H7 (cell line): ENCODE data around the gene DCLRE1A. TPM values are rescaled to one million over a fixed set of nuclear protein-coding genes. Genes with fewer than 3 reads are reported as not detected.

Experiments used
- DNase-seq: peaks from one replicate; pipeline ENCODE4 v3.0.0; 2012
- H3K27me3 ChIP-seq: 2 replicates; pipeline ENCODE4 v1.6.0; 2011; ENCODE audit warnings: mild to moderate bottlenecking, low read length; ENCODE audit not compliant: control insufficient read depth, insufficient read depth
- H3K36me3 ChIP-seq: replicated peaks from 2 replicates; pipeline ENCODE4 v1.5.1; 2011; ENCODE audit warnings: low read length; ENCODE audit not compliant: control insufficient read depth, insufficient read depth
- H3K4me3 ChIP-seq: 2 replicates; pipeline ENCODE4 v1.5.1; 2011; ENCODE audit warnings: low read depth, mild to moderate bottlenecking, control low read depth, low read length, moderate library complexity; ENCODE audit not compliant: insufficient read depth
- total RNA-seq: library from RNA; depleted of rRNA; stranded (reverse); fragments of >200 nt; shearing (Covaris generic); gene quantifications from 2 replicates; pipeline ENCODE4 v1.2.3, GENCODE V29; 2014; rRNA removed

Gene DCLRE1A
- total RNA-seq, result 14.7 and 17.6 TPM in 2 replicates

DNA sequence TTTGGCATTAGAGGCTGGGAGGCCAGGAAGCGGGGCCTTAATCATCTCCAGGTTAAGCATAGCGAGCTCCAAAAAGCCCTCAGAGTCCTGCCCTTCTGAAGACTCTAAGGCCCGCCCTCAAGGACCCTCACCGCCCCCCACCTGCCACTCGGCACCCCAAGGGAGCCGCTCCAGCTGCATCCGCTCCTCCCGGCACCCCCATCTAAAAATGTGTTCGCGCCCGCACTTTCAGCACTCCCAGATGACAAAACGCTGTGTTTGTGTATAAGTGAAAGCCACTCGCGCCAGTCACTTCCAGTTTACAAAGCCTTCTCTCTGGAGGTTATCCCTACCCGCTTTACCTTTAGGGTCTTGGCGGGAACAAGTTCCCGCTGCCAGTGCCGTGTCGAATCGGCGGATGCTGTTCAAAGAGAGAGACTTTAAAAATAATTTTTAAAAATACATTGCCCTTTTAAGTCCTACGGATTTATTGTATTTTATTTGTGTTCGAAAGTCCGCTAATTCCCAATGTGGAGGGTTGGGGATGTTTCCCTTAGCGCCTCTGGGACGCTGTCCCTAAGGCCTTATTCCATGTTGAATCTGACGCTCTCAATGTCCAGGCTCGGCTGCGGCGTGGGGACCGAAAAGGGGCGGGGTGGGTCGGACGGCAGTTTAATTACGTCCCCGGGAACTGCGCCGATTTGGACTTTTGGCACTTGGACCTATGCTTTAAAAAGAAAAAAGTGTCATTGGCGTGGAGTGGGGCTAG is at the start of gene DCLRE1A, which contains the start of gene NHLRC2:
Gene DCLRE1A, minus strand, starts transcription at position 70 of the 748 bp plus-strand sequence. CDS start 900 bp downstream, outside the sequence.
Gene NHLRC2, plus strand, starts transcription at position 649 of the 748 bp plus-strand sequence. CDS start 212 bp downstream, outside the sequence.
- no peaks in the 10 kb centered on the region for H3K27me3 ChIP-seq
- H3K4me3 ChIP-seq, result peak within 1 kb of the TSS; percentile 92
- no peaks in the 10 kb centered on the region; the same call in 1 of the 2 replicates for H3K36me3 ChIP-seq
- DNase-seq, result peak; percentile 78

DNA sequence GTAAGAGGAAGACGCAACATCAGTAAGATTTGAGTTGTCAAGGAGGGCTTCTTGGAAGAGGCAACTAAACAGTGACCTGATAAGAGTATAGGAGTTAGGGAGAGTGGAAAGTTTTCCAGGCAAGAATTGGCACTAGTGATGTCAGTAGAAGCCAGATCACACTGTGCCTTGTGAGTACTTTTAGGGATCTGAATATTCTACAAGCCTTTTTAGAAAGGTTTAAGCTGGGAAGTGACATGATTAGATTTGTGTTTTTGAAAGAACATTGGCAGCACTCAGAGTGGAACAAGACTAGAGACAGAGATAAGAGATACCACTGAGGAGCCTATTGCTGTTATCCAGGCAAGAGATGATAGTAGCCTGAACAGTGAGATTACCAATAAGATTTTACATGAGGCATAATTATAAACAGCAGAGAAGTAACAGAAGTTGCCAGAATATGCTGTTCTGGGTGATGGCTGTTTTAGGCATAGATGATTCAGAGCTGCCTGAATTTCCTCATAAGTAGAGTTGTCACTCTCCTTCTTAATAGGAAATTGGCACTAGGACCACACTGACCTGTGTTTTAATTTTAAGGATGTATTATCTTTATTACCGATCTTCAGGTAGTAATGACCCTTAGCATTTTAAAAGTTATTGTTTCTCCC is 46.2 kb upstream of the DCLRE1A start:
- Histone ChIP-seq H3K36me3 (peaks cover 10% of the 10 kb centered on the region), H3K4me3 (no peak overlapping the region), H3K27me3 (no peaks in the 10 kb centered on the region)
- DNase-seq, result no peak

DNA sequence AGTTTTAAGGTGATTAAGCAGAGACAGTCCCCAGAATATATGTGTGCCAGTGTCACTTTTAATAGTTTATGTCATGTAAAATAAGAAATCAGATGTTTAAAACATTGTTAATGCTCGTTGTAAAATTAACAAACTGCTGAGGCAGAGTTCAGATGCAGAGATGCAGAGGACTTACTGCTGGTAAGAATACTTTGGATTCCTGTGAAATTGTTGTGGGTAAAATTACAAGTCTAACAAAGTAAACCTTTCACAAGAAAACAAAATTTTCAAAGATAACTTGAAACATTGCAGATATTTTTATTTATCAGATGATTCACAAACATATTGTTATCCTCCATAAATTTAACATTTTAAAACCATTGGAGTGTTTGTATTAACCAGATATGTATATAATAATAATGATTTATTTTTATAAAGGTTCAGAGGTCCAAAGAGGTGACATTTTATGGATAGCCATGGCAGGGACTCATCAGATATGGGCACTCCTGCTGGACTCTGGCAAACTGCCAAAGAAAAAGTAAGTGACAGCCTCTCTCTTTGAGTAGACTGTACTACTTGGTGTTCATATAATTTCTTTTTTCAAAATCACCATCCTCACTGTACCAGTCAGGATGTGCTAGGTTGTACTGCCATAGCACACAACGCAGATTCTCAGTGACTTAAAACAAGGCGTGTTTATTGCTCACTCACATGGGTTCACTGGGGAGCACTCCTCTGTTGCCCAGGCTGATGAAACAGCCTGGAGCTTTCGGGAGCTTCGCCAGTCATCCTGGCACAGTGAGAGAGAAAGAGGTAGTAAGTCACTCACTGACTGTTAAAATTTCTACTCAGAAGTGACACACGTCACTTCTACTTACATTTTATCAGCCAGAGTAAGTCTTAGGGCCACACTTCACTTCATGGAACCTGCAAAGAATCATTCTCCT is 44.1 kb upstream of the DCLRE1A start:
- peaks cover 5% of the 10 kb centered on the region for H3K36me3 ChIP-seq
- DNase-seq, result no peak
- H3K4me3 ChIP-seq, result no peak overlapping the region
- no peaks in the 10 kb centered on the region for H3K27me3 ChIP-seq

DNA sequence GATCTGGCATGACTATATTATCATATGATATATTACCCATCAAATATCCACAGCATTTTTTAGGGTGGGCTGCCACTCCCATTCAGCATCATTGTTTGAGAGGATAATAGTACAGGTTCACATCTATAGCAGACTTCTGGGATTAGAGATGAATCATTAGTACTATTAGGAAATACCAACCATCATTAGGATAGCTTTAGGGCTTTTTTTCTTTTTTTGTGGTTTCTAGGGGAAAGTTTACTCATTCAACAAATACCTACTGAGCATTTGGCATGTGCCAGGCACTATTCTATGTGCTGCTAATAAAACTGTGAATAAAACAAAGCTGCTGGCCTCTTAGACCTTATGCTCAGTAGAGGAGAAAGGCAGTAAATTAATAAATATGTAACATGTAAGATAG is 41.1 kb upstream of the DCLRE1A start:
- H3K27me3 ChIP-seq, result no peaks in the 10 kb centered on the region
- no peaks in the 10 kb centered on the region; the same call in 1 of the 2 replicates for H3K36me3 ChIP-seq
- no peak overlapping the region for H3K4me3 ChIP-seq
- no peak for DNase-seq

DNA sequence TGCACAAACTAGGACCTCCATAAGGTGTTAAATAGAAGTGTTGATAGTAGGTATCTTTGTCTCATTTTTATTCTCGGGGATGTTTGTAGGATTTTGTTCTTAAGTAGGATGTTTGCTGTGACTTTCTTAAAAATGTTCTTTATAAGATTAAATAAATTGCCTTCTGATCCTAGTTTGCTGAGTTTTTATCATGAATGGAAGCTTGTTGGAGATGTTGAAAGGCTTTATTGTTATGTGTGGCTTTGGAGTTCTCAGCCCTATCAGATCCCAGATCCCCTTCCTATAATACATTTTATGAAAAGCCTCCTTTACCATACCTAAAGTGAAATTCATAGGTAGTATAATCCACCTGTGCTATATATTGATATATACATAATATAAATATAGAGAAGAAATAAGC is 40.7 kb upstream of the DCLRE1A start:
- Histone ChIP-seq H3K27me3 (no peaks in the 10 kb centered on the region), H3K36me3 (no peaks in the 10 kb centered on the region; the same call in 1 of the 2 replicates), H3K4me3 (no peak overlapping the region)
- no peak for DNase-seq

DNA sequence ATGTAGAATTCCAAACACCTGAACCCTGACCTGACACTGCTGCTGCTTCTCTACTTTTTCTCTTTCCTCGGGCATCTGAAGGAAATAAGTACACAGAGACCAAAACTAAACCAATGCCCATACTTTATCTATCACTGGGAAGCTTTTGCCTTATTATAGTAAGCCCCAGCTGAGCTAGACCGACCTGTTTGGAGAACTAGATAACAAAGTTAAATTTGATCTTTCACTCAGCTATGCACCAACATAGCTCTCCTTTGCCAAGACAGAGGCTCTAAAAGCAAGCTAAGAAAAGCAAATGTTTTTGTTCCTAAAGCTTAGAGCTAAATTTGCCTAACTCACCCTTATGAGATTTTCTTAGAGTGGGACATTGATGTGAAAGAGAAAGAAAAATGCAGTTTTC is 39.7 kb upstream of the DCLRE1A start:
- Histone ChIP-seq H3K4me3 (no peak overlapping the region), H3K36me3 (no peaks in the 10 kb centered on the region; the same call in 1 of the 2 replicates), H3K27me3 (no peaks in the 10 kb centered on the region)
- DNase-seq, result no peak

DNA sequence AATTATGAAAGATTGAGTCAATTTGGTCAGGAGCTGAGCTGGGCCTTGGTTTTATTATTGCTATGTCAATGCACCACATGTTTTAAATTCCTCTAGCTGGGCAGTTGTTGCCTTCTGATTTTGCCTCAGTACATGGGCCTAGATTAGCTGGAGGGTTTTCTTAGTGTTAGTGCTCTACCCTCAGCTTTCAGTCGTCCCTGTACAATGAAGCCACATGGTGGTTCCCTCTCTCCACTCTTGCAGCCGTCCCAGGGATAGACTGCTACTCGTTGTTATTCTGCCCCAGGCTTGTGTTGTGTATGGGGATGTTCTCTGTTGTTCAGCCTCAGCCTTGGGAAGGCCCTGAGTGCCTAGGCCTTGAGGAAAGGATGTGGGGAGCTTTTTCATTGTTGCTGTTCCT is 37.6 kb upstream of the DCLRE1A start:
- H3K4me3 ChIP-seq, result no peak overlapping the region
- H3K27me3 ChIP-seq, result no peaks in the 10 kb centered on the region
- peaks cover 1% of the 10 kb centered on the region; the same call in 1 of the 2 replicates for H3K36me3 ChIP-seq
- DNase-seq, result no peak

DNA sequence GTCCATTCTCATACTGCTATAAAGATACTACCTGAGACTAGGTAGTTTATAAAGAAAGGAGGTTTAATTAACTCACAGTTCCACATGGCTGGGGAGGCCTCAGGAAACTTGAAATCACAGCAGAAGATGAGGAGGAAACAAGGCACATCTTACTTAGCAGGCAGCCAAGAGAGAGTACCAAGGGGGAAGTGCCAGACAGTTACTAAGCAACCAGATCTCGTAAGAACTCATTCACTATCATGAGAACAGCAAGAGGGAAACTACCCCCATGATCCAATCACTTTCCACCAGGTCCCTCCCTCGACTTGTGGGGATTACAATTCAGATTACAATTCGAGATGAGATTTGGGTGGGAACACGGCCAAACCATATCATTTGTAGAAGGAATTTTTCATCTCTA is 36.9 kb upstream of the DCLRE1A start:
- Histone ChIP-seq H3K27me3 (no peaks in the 10 kb centered on the region), H3K36me3 (peaks cover 1% of the 10 kb centered on the region; the same call in 1 of the 2 replicates), H3K4me3 (no peak overlapping the region)
- DNase-seq, result no peak

DNA sequence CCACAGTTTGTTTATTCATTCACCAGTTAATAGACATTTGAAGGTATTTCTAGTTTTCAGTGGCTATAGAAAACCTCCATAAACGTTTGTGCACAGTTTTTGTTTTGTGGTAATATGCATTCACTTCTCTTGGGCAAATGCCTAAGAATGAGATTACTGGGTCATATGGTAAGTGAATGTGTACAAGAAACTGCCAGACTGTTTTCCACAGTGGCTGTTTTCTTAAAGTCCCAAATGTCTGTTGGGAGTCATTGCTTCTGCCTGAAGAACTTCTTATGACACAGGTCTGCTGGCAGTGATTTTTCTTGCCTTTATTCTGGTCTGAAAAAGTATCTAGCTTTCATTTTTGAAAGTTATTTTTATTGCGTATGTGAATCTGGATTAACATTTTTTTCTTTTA is 36.0 kb upstream of the DCLRE1A start:
- no peak for DNase-seq
- Histone ChIP-seq H3K27me3 (no peaks in the 10 kb centered on the region), H3K36me3 (peaks cover 1% of the 10 kb centered on the region; the same call in 1 of the 2 replicates), H3K4me3 (no peak overlapping the region)

DNA sequence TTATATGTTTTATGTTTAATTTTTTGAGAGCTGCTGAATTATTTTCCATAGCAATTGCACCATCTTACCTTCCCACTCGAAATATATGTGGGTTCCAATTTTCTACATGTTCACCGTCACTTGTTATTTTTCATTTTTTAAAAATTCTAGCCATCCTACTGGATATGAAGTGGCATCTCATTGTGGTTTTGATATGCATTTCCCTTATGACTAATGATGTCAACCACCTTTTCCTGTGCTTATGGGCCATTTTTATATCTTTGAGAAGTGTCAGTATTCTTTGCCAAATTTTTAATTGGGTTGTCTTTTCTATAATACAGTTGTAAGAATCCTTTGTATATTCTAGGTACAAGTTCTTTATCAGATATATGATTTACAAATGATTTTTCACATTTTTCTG is 28.4 kb upstream of the DCLRE1A start:
- H3K4me3 ChIP-seq, result no peak overlapping the region
- no peaks in the 10 kb centered on the region for H3K27me3 ChIP-seq
- DNase-seq, result no peak
- H3K36me3 ChIP-seq, result peaks cover 1% of the 10 kb centered on the region; the same call in 1 of the 2 replicates

DNA sequence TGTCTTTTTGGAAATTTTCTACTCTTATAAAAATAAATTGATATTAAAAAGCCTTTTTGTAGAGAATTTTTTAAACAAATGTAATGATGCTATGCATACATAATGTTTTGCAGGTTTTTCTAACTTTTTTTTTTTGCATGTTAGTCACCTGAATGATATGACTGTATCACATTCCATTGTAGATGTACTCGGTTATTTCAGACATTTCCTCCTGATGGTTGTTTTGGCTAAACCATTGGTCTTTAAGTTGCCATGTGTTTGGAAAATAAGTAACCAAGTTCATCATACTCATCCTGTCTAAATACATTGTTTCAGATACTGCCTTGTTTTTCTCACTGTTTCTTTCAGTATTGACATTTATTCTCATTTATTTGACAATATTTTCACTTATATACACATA is 26.4 kb upstream of the DCLRE1A start:
- no peak for DNase-seq
- Histone ChIP-seq H3K36me3 (no peaks in the 10 kb centered on the region; the same call in 1 of the 2 replicates), H3K27me3 (no peaks in the 10 kb centered on the region), H3K4me3 (no peak overlapping the region)

DNA sequence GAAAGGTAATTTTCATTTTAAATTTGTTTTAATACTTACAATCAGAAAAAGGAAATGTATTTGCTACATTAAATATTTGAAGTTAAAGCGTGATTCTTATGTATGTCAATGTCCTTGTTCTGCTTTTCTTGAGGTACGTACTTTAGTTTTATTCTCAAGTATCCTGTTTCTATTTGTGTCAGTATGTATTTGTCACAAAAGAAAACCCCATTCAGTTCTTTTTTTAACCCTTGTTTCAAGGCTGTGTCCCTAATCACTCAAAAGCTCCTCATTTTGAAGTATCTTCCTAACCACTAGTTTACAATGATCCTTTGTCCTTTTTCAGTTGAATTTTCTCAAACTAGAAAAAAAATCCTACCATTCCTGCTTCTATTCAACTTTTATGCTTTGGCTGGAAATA is 25.8 kb upstream of the DCLRE1A start:
- Histone ChIP-seq H3K4me3 (no peak overlapping the region), H3K27me3 (no peaks in the 10 kb centered on the region), H3K36me3 (no peaks in the 10 kb centered on the region; the same call in 1 of the 2 replicates)
- no peak for DNase-seq

DNA sequence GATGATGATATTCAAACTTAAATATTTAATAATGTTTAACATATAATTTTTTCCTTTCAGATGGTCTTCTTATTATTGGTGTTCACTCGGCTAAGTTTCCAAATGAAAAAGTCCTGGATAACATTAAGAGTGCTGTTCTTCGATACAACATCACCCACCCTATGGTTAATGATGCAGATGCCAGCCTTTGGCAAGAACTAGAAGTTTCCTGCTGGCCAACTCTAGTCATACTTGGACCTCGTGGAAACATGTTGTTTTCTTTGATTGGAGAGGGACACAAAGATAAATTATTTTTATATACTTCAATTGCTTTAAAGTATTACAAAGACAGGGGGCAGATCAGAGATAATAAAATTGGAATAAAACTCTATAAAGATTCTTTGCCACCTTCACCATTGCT is 22.6 kb upstream of the DCLRE1A start:
- DNase-seq, result no peak

DNA sequence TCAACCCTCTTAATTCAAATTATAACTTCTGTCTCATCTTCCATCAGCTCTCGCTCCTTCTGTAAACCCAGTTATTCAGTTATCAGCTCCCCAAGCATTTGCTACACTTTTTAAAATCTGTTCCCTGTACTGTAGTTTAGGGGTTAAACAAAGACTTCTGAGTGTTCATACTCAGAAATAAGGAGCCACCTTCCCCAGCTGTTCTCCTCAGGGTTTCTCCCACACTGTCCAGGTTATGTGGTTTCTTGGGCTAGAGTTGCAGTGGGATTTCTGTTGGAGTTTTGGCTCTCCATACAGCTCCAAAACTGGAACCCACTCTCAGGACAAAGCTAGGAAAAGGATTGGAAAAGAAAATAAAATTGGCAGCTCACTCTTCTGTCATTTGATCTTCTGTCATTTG is 21.3 kb upstream of the DCLRE1A start:
- no peak for DNase-seq
- Histone ChIP-seq H3K27me3 (no peaks in the 10 kb centered on the region), H3K36me3 (no peaks in the 10 kb centered on the region; the same call in 1 of the 2 replicates), H3K4me3 (no peak overlapping the region)

More for the DNA sequence above, 22.6 kb upstream of the DCLRE1A start:
- Histone ChIP-seq H3K4me3 (no peak overlapping the region), H3K27me3 (no peaks in the 10 kb centered on the region), H3K36me3 (no peaks in the 10 kb centered on the region; the same call in 1 of the 2 replicates)
